HepG2 (cell line): ENCODE data around the gene ICAM3. TPM values are rescaled to one million over a fixed set of nuclear protein-coding genes. Genes with fewer than 3 reads are reported as not detected.

Experiments
- ATRX ChIP-seq: sonication (generic); formaldehyde crosslinking; IDR thresholded peaks from 2 replicates; pipeline ENCODE4 v1.4.0; 2020; ENCODE audit warnings: missing genetic modification reagents, borderline replicate concordance
- HOXD1 ChIP-seq: sonication (generic); formaldehyde crosslinking; IDR thresholded peaks from 2 replicates; pipeline ENCODE4 v1.5.0; 2020; ENCODE audit warnings: missing genetic modification reagents
- KMT2A ChIP-seq: sonication (generic); formaldehyde crosslinking; IDR thresholded peaks from 2 replicates; pipeline ENCODE4 v1.4.0; 2020; ENCODE audit warnings: missing genetic modification reagents
- POLR2AphosphoS5 ChIP-seq: IDR thresholded peaks from 2 replicates; pipeline ENCODE4 v1.6.1; 2012; ENCODE audit warnings: low read depth, low read length
- ZNF230 ChIP-seq: sonication (generic); formaldehyde crosslinking; IDR thresholded peaks from 2 replicates; pipeline ENCODE4 v1.4.0; 2020; ENCODE audit warnings: mild to moderate bottlenecking, missing genetic modification reagents
- ZNF3 ChIP-seq: IDR thresholded peaks from 2 replicates; pipeline ENCODE4 v1.7.0; 2017; ENCODE audit warnings: inconsistent platforms
- ZNF460 ChIP-seq: sonication (generic); formaldehyde crosslinking; IDR thresholded peaks from 2 replicates; pipeline ENCODE4 v1.5.1; 2020; ENCODE audit warnings: missing genetic modification reagents, mild to moderate bottlenecking, borderline replicate concordance
- ZNF703 ChIP-seq: sonication (generic); formaldehyde crosslinking; IDR thresholded peaks from 2 replicates; pipeline ENCODE4 v1.5.1; 2020; ENCODE audit warnings: missing genetic modification reagents, mild to moderate bottlenecking, moderate library complexity, borderline replicate concordance
- ZNF747 ChIP-seq: sonication (generic); formaldehyde crosslinking; IDR thresholded peaks from 2 replicates; pipeline ENCODE4 v1.8.1; 2023; ENCODE audit warnings: missing genetic modification reagents, mild to moderate bottlenecking, borderline replicate concordance
- polyA plus RNA-seq, 8 experiments: library from polyadenylated mRNA; depleted of rRNA in 3 of 8; stranded (reverse) in 7 of 8; unstranded in 1 of 8; fragments of >200 nt; fragmentation: Illumina TruSeq in 4 of 8; extraction: Trizol in 4 of 8; gene quantifications; 2 replicates each; pipeline versions ENCODE4 v1.2.1 to v1.2.3, GENCODE V29; 2011 to 2016; ENCODE audit warnings: low read depth in 4 of 8, missing spikeins in 1 of 8, mixed read lengths in 1 of 8; ENCODE audit not compliant: insufficient read depth in 1 of 8
- total RNA-seq, 5 experiments: library from RNA; depleted of rRNA; stranded (reverse); fragments of >200 nt; fragmentation: Illumina TruSeq; extraction: Trizol; gene quantifications; 2 replicates each; pipeline ENCODE4 v1.2.3, GENCODE V29; 2016; ENCODE audit warnings: low read depth in 1 of 5
- TF ChIP-seq, protein P1 (sequence below): sonication (generic); formaldehyde crosslinking; IDR thresholded peaks from 2 replicates; pipeline ENCODE4 v1.4.0; 2020; ENCODE audit warnings: missing genetic modification reagents, low read depth, mild to moderate bottlenecking, borderline replicate concordance
- TF ChIP-seq, protein P2 (sequence below): sonication (generic); formaldehyde crosslinking; conservative IDR thresholded peaks from 2 replicates; pipeline ENCODE4 v1.4.0; 2020; ENCODE audit warnings: missing genetic modification reagents
- TF ChIP-seq, protein P3 (sequence below): sonication (generic); formaldehyde crosslinking; IDR thresholded peaks from 2 replicates; pipeline ENCODE4 v1.4.0; 2020; ENCODE audit warnings: missing genetic modification reagents
- TF ChIP-seq, protein P4 (sequence below): sonication (generic); formaldehyde crosslinking; IDR thresholded peaks from 2 replicates; pipeline ENCODE4 v1.4.0; 2020; ENCODE audit warnings: mild to moderate bottlenecking, missing genetic modification reagents, borderline replicate concordance
- TF ChIP-seq, protein P5 (sequence below): sonication (generic); formaldehyde crosslinking; IDR thresholded peaks from 2 replicates; pipeline ENCODE4 v1.9.0; 2022; ENCODE audit warnings: missing genetic modification reagents, mild to moderate bottlenecking, borderline replicate concordance

Gene ICAM3
- total and polyA plus RNA-seq, 2 of the 13 experiments (the other 11 are each of a cell fraction or from before 2014, with no cell fraction given) = 14.1 to 21.0 TPM

DNA sequence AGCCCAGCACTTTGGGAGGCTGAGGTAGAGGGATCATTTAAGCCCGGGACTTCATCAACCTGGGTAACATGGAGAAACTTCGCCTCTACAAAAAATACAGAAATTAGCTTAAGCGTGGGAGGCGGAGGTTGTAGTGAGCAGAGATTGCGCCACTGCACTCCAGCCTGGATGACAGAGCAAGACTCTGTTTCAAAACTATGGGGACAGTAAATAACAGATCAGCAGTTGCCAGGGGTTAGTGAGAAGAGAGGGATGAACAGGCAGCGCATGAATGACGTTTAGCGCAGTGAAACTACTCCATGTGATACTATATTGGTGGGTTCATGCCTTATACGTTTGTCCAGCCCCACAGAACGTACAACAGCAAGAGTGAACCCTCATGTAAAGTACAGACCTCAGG is 7.1 kb upstream of the ICAM3 start (continued):
- TF ChIP-seq, protein P1, sequence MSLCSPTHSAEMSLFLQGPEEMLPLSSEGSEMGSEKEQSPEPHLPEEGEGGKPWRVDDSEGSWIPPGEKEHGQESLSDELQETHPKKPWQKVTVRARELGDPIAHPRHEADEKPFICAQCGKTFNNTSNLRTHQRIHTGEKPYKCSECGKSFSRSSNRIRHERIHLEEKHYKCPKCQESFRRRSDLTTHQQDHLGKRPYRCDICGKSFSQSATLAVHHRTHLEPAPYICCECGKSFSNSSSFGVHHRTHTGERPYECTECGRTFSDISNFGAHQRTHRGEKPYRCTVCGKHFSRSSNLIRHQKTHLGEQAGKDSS = no peak
- TF ChIP-seq KMT2A (CRISPR knock-in tag) (no peak), HOXD1 (no peak), ZNF230 (CRISPR knock-in tag) (no peak), ATRX (CRISPR knock-in tag) (no peak), POLR2AphosphoS5 (no peak), ZNF3 (CRISPR knock-in tag) (no peak), ZNF460 (CRISPR knock-in tag) (no peak), ZNF747 (CRISPR knock-in tag) (no peak), ZNF703 (no peak)
- TF ChIP-seq, protein P2, sequence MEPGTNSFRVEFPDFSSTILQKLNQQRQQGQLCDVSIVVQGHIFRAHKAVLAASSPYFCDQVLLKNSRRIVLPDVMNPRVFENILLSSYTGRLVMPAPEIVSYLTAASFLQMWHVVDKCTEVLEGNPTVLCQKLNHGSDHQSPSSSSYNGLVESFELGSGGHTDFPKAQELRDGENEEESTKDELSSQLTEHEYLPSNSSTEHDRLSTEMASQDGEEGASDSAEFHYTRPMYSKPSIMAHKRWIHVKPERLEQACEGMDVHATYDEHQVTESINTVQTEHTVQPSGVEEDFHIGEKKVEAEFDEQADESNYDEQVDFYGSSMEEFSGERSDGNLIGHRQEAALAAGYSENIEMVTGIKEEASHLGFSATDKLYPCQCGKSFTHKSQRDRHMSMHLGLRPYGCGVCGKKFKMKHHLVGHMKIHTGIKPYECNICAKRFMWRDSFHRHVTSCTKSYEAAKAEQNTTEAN (CRISPR knock-in tag) = no peak
- TF ChIP-seq, protein P3, sequence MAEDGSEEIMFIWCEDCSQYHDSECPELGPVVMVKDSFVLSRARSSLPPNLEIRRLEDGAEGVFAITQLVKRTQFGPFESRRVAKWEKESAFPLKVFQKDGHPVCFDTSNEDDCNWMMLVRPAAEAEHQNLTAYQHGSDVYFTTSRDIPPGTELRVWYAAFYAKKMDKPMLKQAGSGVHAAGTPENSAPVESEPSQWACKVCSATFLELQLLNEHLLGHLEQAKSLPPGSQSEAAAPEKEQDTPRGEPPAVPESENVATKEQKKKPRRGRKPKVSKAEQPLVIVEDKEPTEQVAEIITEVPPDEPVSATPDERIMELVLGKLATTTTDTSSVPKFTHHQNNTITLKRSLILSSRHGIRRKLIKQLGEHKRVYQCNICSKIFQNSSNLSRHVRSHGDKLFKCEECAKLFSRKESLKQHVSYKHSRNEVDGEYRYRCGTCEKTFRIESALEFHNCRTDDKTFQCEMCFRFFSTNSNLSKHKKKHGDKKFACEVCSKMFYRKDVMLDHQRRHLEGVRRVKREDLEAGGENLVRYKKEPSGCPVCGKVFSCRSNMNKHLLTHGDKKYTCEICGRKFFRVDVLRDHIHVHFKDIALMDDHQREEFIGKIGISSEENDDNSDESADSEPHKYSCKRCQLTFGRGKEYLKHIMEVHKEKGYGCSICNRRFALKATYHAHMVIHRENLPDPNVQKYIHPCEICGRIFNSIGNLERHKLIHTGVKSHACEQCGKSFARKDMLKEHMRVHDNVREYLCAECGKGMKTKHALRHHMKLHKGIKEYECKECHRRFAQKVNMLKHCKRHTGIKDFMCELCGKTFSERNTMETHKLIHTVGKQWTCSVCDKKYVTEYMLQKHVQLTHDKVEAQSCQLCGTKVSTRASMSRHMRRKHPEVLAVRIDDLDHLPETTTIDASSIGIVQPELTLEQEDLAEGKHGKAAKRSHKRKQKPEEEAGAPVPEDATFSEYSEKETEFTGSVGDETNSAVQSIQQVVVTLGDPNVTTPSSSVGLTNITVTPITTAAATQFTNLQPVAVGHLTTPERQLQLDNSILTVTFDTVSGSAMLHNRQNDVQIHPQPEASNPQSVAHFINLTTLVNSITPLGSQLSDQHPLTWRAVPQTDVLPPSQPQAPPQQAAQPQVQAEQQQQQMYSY (CRISPR knock-in tag) = no peak
- TF ChIP-seq, protein P4, sequence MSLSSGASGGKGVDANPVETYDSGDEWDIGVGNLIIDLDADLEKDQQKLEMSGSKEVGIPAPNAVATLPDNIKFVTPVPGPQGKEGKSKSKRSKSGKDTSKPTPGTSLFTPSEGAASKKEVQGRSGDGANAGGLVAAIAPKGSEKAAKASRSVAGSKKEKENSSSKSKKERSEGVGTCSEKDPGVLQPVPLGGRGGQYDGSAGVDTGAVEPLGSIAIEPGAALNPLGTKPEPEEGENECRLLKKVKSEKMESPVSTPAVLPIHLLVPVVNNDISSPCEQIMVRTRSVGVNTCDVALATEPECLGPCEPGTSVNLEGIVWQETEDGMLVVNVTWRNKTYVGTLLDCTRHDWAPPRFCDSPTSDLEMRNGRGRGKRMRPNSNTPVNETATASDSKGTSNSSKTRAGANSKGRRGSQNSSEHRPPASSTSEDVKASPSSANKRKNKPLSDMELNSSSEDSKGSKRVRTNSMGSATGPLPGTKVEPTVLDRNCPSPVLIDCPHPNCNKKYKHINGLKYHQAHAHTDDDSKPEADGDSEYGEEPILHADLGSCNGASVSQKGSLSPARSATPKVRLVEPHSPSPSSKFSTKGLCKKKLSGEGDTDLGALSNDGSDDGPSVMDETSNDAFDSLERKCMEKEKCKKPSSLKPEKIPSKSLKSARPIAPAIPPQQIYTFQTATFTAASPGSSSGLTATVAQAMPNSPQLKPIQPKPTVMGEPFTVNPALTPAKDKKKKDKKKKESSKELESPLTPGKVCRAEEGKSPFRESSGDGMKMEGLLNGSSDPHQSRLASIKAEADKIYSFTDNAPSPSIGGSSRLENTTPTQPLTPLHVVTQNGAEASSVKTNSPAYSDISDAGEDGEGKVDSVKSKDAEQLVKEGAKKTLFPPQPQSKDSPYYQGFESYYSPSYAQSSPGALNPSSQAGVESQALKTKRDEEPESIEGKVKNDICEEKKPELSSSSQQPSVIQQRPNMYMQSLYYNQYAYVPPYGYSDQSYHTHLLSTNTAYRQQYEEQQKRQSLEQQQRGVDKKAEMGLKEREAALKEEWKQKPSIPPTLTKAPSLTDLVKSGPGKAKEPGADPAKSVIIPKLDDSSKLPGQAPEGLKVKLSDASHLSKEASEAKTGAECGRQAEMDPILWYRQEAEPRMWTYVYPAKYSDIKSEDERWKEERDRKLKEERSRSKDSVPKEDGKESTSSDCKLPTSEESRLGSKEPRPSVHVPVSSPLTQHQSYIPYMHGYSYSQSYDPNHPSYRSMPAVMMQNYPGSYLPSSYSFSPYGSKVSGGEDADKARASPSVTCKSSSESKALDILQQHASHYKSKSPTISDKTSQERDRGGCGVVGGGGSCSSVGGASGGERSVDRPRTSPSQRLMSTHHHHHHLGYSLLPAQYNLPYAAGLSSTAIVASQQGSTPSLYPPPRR (CRISPR knock-in tag) = no peak
- TF ChIP-seq, protein P5, sequence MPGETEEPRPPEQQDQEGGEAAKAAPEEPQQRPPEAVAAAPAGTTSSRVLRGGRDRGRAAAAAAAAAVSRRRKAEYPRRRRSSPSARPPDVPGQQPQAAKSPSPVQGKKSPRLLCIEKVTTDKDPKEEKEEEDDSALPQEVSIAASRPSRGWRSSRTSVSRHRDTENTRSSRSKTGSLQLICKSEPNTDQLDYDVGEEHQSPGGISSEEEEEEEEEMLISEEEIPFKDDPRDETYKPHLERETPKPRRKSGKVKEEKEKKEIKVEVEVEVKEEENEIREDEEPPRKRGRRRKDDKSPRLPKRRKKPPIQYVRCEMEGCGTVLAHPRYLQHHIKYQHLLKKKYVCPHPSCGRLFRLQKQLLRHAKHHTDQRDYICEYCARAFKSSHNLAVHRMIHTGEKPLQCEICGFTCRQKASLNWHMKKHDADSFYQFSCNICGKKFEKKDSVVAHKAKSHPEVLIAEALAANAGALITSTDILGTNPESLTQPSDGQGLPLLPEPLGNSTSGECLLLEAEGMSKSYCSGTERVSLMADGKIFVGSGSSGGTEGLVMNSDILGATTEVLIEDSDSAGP (CRISPR knock-in tag) = no peak
